ENCODE measurements around the gene SLC12A8.

Gene SLC12A8

DNA sequence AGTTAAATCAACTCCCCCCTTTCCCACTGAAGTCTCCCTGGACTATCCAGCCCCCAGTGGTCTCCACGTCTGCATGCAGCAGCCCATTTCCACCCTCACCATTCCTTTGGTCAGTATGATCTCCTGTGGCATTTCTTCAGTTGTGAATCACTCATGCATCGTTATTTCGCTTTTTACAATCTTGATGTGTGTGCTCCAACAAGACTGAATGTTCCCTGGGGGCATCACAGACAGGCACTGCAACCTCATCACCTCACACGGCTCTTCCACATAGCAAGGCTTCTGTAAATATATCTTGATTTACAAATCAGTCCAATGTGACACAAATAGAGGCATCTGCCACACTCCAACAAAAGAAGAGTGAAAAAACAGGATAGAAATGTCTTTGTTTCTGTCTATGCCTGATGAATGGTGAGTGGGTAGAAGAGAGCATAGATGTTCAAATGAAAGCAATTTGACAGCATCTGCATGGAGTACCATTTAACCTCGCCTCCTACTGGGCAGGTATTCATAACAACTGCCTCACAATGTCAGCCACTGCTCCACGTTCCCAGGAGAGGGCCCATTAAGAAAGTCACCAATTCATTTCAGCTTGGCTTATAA, 162.0 kb downstream of the SLC12A8 start:
- DNase-seq: peak; percentile 77

DNA sequence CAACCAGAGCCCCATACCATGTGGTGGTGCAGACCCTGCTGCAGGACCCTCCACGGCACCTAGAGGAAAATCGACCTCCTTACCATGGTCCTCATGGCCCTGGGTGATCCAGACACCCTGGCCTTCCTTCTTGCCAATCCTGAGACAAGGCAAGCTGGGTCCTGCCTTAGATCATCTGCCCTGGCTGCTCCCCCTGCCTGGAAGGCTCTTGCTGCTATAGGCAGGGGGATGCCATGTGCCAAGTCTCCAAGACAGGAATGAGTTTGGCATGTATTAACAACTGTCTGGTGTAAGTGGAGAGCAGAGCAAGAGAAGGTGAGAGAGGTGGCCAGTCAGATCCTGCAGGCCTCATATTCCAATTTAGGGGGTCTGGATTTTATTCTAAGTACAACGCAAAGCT, 164.3 kb downstream of the SLC12A8 start:
- DNase-seq: no peak

DNA sequence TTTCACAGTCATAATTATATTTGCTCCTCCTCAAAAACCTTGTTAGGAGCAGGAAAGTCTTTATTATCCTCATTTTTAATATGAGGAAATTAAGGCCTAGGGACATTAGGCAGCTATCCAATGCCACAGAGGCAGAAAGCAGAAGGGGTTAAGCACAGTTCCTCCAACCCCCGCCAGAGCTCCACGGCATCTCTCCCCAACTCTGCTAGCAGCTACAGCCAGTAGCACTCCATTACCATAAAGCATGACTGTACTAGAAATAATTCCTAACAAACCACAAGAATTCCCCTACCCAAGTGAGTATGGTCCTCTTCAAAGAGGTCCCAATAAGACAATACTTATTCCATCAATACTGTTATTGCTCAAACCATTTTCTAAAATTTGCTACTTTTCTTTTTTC, 166.6 kb downstream of the SLC12A8 start:
- DNase-seq: no peak

DNA sequence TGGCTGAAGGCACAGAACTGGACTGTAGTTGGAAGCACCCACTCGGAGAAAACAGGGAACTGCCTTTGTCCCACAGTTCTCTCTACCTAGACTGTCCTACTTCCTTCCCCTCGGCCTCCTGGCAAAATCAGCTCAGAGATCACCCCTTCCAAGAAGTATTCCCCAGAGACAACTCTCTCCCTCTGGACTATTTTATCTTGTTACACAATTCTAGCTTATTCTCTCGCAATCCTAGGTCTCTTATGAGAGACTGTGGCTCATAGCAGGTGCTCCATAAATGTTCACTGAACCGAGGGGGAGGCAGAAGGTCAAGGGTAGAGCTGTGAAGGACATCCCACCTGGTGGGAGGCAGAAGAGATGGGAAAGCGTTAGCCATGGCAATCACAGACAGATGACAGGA, 167.4 kb downstream of the SLC12A8 start:
- no peak for DNase-seq

DNA sequence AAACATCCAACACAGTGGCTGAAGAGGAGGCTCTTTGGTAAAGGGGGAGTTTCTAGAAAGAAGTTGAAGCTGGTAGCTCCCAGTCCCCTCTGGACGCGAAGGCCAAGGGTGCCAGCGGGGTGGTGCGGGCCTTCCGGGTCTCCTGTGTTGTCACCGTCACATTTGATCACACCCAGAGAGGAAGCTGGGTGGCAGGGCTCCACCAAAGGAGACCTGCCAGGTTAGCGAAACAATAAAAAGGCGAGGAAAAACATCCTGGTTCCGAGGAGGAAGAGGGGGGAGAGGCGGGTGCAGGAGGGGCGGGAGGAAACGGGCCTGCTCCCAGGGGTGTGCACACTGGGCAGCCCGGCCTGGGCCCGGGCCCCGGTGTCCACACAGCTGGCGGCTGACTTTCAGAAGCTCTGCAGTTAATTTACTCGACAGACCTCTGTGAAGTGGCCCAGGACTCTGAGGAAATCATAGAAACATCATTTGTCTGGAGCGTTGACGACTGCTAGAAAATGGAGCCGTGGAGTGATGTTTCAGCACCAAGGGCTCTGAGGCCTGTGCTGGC, 168.9 kb downstream of the SLC12A8 start:
- DNase-seq: no peak

DNA sequence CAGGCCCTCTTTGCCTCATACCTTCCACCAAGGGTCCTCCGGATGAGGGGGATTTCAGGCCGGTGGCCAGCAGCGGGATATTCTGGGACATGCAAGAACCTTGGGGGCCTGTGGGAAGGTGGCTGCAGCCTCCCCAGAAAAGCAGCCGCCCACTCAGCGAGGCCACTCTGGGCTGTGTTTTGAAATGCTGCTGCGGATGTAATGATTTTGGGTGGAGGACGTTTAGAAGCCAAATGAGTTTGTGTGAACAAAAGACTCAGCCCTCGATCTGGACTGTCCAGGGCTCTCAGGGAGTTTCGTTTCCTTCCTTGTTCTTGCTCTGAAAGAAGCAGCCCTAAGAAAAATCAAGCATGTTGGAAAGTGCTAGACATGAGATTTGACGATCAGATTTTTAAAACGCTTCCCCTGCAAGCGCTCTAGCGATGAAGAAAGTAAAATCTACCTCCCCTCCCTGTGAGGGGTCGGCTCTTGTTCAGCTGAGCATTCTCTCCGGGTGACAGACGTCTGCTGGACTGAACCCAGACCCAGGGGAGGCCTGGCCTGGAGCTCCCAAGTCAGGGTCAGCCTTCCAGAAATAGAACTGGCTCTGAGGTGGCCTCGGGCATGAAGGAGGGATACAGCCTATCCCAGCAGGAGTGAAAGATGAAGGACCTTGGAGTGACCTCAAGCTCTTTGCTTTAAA, 169.7 kb downstream of the SLC12A8 start:
- DNase-seq: no peak

DNA sequence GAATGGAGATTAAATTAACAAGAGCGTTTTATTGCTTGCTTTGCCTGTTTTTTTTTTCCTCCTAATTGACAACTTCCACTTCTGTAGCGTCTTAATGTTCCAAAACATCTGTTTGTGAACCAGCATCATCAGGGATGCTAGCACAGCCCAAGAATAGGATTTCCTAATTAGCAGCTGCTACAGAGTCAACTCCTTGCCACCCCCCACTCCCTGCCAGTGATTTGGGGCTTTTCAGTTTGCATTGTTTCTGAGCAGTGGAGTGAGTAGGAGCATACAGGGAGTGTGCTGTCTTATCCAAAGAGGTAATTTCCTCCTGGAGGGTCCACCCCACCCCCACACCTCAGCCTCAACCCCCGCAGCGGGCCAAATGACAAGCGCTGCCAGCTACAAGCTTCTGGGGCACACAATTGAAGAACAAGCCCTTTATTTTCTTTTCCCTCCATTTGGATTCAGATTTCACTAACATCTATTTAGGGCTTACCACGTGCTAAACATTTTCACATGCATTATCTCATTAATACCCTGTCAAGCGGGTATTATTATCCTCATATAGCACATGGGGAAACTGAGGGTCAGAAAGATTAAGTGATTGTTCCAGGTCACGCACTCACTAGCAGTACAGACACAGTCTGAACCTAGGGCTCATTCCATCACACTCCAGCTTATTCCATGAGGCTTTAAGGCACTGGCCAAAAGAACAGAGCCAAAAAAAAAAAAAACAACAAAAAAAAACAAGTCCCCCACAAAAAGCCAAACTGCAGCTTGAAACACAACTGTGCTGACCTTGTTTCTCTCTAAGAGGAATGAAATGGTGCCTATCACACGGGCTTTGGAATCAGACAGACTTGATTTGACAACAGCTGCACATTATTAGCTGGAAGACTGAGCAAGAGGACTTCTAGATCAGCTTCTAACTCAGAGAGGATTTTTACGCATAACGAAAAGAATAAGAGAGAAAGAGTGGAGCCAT, 173.1 kb downstream of the SLC12A8 start:
- DNase-seq: no peak

DNA sequence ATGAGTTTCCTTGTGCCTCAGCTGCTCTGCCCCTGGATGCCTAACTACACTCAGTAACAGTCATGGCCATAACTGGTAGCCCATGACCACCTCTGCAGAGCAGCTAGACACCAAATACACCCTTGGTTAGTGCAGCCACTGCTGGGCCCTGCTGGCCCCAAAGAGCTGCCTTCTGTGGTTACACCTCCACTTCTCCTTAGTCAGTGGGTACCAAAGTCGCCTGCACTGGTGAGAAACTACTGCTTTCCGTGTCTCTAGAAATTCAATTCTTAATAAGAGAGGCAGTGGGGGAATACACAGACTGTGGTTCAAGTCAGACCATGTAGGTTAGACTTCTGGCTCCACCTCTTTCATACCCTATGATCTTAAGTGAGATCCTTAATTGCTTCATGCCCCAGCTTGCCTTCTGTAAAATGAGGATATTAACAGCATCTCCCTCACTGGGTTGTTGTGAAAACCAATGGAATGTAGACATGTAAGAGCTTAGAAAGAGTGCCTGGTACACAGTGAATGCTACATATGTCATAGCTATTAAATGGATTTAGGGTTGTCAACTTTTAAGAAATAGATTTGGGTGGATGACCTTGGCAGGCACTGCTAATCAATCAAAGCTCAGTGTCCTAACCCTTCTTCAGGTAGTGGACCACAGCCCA, 174.9 kb downstream of the SLC12A8 start:
- no peak for DNase-seq

DNA sequence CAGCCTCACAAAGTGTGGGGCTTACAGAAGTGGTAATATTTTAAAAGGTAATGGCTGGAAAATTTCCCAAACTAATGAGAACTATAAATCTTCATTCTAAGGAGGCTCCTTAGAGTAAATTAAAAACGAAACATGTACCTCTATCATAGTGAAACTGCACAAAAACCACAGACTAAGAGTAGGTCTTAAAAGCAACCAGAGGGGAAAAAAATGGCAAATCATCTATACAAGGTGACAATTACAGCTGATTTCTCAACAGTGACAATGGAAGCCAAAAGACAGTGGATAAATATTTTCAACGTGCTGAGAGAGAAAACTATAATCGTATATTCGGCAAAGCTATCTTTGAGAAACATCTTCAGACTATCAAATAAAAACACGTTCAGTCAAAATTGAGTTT, 177.3 kb downstream of the SLC12A8 start:
- DNase-seq: no peak

DNA sequence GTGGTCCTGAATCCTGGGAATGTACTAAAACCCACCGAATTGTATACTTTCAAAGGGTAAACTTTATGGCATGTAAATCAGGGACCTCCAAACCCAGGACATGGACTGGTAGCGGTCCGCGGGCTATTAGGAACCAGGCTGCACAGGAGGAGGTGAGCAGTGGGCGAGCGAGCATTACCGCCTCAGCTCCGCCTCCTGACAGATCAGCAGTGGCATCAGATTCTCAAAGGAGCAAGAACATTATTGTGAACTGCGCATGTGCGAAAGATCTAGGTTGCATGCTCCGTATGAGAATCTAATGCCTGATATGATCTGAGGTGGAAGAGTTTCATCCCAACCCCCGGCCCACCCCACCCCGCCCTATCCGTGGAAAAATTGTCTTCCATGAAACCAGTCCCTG, 178.9 kb downstream of the SLC12A8 start:
- DNase-seq: no peak

DNA sequence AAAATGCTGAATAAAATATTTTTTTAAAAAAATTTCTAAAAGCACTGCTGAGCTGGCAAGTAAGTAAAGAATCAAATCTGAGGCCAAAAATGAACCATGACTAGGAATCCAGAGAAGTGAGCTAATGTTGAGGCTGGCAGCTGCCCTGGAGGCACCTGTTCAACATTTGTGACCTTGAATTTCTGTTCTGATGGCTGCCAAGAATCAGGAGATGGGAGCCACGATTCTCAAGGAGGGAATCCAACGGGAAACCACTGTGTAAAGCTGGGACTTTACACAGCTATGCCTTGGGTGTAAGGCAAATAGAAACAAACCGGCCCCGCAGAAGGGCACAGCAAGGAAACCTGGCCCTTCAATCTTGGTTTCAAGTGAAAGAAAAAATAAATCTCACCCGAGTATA, 179.4 kb downstream of the SLC12A8 start:
- DNase-seq: no peak

DNA sequence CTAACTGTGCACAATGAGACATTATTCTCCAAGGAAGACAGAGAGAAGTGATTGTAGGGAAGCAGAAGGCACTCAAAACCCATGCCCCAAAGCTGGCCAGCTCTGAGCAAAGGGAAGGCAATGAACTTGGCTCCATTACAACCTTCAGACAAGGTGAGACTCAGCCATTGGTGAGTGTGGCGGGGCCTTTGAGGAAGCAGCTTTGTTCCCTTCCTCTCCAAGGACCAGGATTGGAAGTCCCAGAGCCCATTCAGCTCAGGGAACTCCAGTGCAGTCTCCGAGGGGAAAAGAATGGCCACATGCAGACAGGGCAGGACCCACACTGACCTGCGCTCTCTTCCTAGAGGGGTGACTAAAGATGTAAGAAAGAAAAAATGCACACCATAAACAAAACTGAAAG, 179.9 kb downstream of the SLC12A8 start:
- no peak for DNase-seq
